DND-41 (cell line): ENCODE measurements around the gene PSKH1.

ENCODE experiments used
- CTCF ChIP-seq: IDR thresholded peaks from 2 replicates; pipeline ENCODE4 v1.5.1; 2012; ENCODE audit warnings: borderline replicate concordance, low read length, moderate library complexity, mild to moderate bottlenecking; ENCODE audit not compliant: poor library complexity, severe bottlenecking; ENCODE audit errors: extremely low read depth
- EZH2 ChIP-seq: IDR thresholded peaks from 3 replicates; pipeline ENCODE4 v1.6.1; 2012; ENCODE audit warnings: borderline replicate concordance, low read depth, mild to moderate bottlenecking, moderate library complexity, low read length, inconsistent platforms; ENCODE audit not compliant: severe bottlenecking

DNA sequence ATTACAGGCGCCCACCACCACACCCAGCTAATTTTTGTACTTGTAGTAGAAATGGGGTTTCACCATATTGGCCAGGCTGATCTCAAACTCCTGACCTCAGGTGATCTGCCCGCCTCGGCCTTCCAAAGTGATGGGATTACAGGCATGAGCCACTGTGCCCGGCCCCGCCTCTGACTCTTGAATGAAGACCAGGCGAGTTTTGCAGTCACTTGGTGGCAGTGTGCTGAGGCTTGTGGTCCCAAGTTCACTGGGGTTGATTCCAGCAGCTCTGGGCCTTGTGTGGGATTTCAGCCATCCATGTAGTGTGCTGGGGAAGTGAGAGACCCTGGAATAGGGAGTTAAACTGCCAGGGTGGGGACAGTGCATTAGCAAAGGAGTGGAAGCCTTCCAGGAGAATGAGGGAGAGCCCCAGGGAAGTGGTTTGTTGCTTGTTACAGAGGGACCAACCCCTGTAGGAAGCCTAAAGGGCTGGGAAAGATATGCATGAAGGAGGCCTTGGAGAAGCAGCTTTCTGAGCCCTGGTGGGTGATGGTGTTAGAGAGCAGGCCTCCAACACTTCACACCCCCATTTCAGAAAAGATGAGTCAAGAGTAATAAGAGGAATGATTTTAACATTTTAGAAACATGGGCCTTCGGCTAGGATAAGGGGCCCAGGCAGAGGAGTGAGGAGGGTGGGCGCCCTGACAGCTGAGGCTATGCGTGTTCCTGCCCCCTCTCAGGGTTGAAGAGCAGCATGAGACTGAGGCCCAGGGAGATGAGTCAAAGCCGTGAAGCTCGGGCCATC, 14.5 kb downstream of the PSKH1 start:
- no peak for TF ChIP-seq CTCF
- no peak for TF ChIP-seq EZH2
